ENCODE data around the gene AGBL1. TPM values are rescaled to one million over a fixed set of nuclear protein-coding genes. Genes with fewer than 3 reads are reported as not detected.

The AGBL1 gene
- total RNA-seq, 4 donors from 2014 or later: 0.32 to 0.40 TPM; not detected in 2

- H3K9me3 ChIP-seq: no peaks in the 10 kb centered on the region
- intact Hi-C loops (cut with DNase I; ENCODE audit: low total_unique reads) (no loop called here), in situ Hi-C loops (cut with MboI; ENCODE audit: low pct_ligation_motif_present in 1 of 4, low pct_unique_long_range_greater_than_20kb in 1 of 4, low sequenced_read_pairs in 3 of 4) (no loop called here)
- H3K36me3 ChIP-seq: no peaks in the 10 kb centered on the region
- no peak overlapping the region for H3K4me3 ChIP-seq
- no peaks in the 10 kb centered on the region for H3K27me3 ChIP-seq
- H3K4me1 ChIP-seq: peaks cover 0 to 2% (median 0%) of the 10 kb centered on the region in 4 donors
- DNase-seq: no peak
- no peak overlapping the region for H3K27ac ChIP-seq
- TF ChIP-seq EP300 (IDR thresholded peaks at IDR 0.05; ENCODE audit: low read depth): no peak
- TF ChIP-seq POLR2A (IDR thresholded peaks at IDR 0.05): no peak
- no peak for TF ChIP-seq CTCF (IDR thresholded peaks at IDR 0.05)
- TF ChIP-seq POLR2AphosphoS5 (IDR thresholded peaks at IDR 0.05): no peak
Observed at GRCh38 chr15:86167841-86168240, 88.2 kb downstream of the AGBL1 start.

- intact Hi-C loops (cut with DNase I; ENCODE audit: low total_unique reads): no loop called here
- Histone ChIP-seq H3K27me3 (no peaks in the 10 kb centered on the region), H3K27ac (no peak overlapping the region), H3K4me1 (no peaks in the 10 kb centered on the region), H3K9me3 (peaks cover 0 to 4% of the 10 kb centered on the region in 2 donors), H3K36me3 (no peaks in the 10 kb centered on the region), H3K4me3 (no peak overlapping the region)
- no peak for DNase-seq
- in situ Hi-C loops (cut with MboI; ENCODE audit: low pct_ligation_motif_present in 1 of 4, low pct_unique_long_range_greater_than_20kb in 1 of 4, low sequenced_read_pairs in 3 of 4): no loop called here
- WGBS, 2 donors (ENCODE audit: low coverage in 1 of 2): 40 to 80% methylated on average over 1 to 2 of the region's 2 CpGs
- no peak for TF ChIP-seq CTCF (IDR thresholded peaks at IDR 0.05)
- no peak for TF ChIP-seq POLR2A (IDR thresholded peaks at IDR 0.05)
- TF ChIP-seq EP300 (IDR thresholded peaks at IDR 0.05; ENCODE audit: low read depth): no peak
- TF ChIP-seq POLR2AphosphoS5 (IDR thresholded peaks at IDR 0.05): no peak
Observed at GRCh38 chr15:86178845-86179244, 99.2 kb downstream of the AGBL1 start.

GRCh38 chr15:86183596-86184491, 104.2 kb downstream of the AGBL1 start:
- no peaks in the 10 kb centered on the region for H3K4me1 ChIP-seq
- no peak for DNase-seq
- intact Hi-C loops (cut with DNase I; ENCODE audit: low total_unique reads) (no loop called here), in situ Hi-C loops (cut with MboI; ENCODE audit: low pct_ligation_motif_present in 1 of 4, low pct_unique_long_range_greater_than_20kb in 1 of 4, low sequenced_read_pairs in 3 of 4) (no loop called here)
- no peak overlapping the region for H3K4me3 ChIP-seq
- no peak overlapping the region for H3K27ac ChIP-seq
- TF ChIP-seq EP300 (IDR thresholded peaks at IDR 0.05; ENCODE audit: low read depth) (no peak), CTCF (IDR thresholded peaks at IDR 0.05) (no peak), POLR2AphosphoS5 (IDR thresholded peaks at IDR 0.05) (no peak), POLR2A (IDR thresholded peaks at IDR 0.05) (no peak)
- H3K36me3 ChIP-seq: no peaks in the 10 kb centered on the region
- no peaks in the 10 kb centered on the region for H3K27me3 ChIP-seq
- H3K9me3 ChIP-seq: no peaks in the 10 kb centered on the region
- 52 to 61% methylated on average over 6 of the region's 6 CpGs for WGBS, 2 donors (ENCODE audit: low coverage in 1 of 2)

- no peak for DNase-seq
- TF ChIP-seq POLR2AphosphoS5 (IDR thresholded peaks at IDR 0.05) (no peak), CTCF (IDR thresholded peaks at IDR 0.05) (no peak), POLR2A (IDR thresholded peaks at IDR 0.05) (no peak), EP300 (IDR thresholded peaks at IDR 0.05; ENCODE audit: low read depth) (no peak)
- Histone ChIP-seq H3K27me3 (no peaks in the 10 kb centered on the region), H3K36me3 (no peaks in the 10 kb centered on the region), H3K27ac (peak overlapping the region in 1 of 4 donors; percentile 43), H3K4me1 (no peaks in the 10 kb centered on the region), H3K9me3 (no peaks in the 10 kb centered on the region), H3K4me3 (no peak overlapping the region)
- WGBS, 2 donors (ENCODE audit: low coverage in 1 of 2): 54 to 63% methylated on average over 11 of the region's 11 CpGs
- in situ Hi-C loops (cut with MboI; ENCODE audit: low pct_ligation_motif_present in 1 of 4, low pct_unique_long_range_greater_than_20kb in 1 of 4, low sequenced_read_pairs in 3 of 4): no loop called here
- intact Hi-C loops (cut with DNase I; ENCODE audit: low total_unique reads): no loop called here
Observed at GRCh38 chr15:86193716-86194380, 114.2 kb downstream of the AGBL1 start.

All from transverse colon (tissue), 4 donors.